H1 (cell line): ENCODE results near the gene CPSF2. TPM values are rescaled to one million over a fixed set of nuclear protein-coding genes. Genes with fewer than 3 reads are reported as not detected.

Experiments used
- CTCF ChIA-PET: fragments of 300-600 bp; sonication (Branson Sonifier 250); formaldehyde crosslinking; loops from one replicate; lab custom pipeline; 2021; ENCODE audit not compliant: partially characterized antibody; lab: Charles Lee
- POLR2A ChIA-PET: fragments of 300-600 bp; sonication (Branson Sonifier 250); formaldehyde crosslinking; loops from one replicate; lab custom pipeline; 2021; ENCODE audit warnings: inconsistent platforms; ENCODE audit not compliant: partially characterized antibody; lab: Charles Lee
- DNase-seq, 2 experiments: peaks; one replicate each; pipeline versions ENCODE4 v3.0.0 to v3.0.0-alpha.2; 2010 to 2022; ENCODE audit warnings: low spot score in 2 of 2, low read depth in 1 of 2, mixed read lengths in 1 of 2
- FAIRE-seq: peaks from 2 replicates; lab custom pipeline; 2011; peaks lifted over from hg19 to GRCh38; lab: Jason Lieb, UNC
- H2AFZ ChIP-seq: 2 replicates; pipeline ENCODE4 v1.8.1; 2012; ENCODE audit warnings: low read length, inconsistent platforms
- H2AK5ac ChIP-seq: 2 replicates; pipeline ENCODE4 v1.6.1; 2013; ENCODE audit warnings: low read depth, low read length
- H2BK120ac ChIP-seq: replicated peaks from 2 replicates; pipeline ENCODE3; 2013; ENCODE audit warnings: low read depth, low read length, inconsistent platforms
- H2BK12ac ChIP-seq: 2 replicates; pipeline ENCODE4 v1.6.1; 2013; ENCODE audit warnings: low read depth, low read length
- H2BK15ac ChIP-seq: 2 replicates; pipeline ENCODE4 v1.6.1; 2013; ENCODE audit warnings: low read length
- H2BK20ac ChIP-seq: 2 replicates; pipeline ENCODE4 v1.6.1; 2013; ENCODE audit warnings: low read length
- H2BK5ac ChIP-seq: 2 replicates; pipeline ENCODE4 v1.6.1; 2013; ENCODE audit warnings: low read depth, low read length
- H3K14ac ChIP-seq: 2 replicates; pipeline ENCODE4 v1.6.1; 2013; ENCODE audit warnings: inconsistent platforms; ENCODE audit not compliant: insufficient read length
- H3K18ac ChIP-seq: 2 replicates; pipeline ENCODE4 v1.6.1; 2013; ENCODE audit warnings: low read length; ENCODE audit errors: extremely low read depth
- H3K23ac ChIP-seq: 2 replicates; pipeline ENCODE4 v1.6.1; 2013; ENCODE audit warnings: inconsistent platforms; ENCODE audit not compliant: insufficient read length
- H3K23me2 ChIP-seq: 2 replicates; pipeline ENCODE4 v1.6.1; 2013; ENCODE audit warnings: low read depth, low read length
- H3K27ac ChIP-seq: 2 replicates; pipeline ENCODE4 v1.6.1; 2011; ENCODE audit warnings: low read depth, low read length, inconsistent platforms
- H3K27me3 ChIP-seq, 4 experiments: replicated peaks in 1 of 4; 1 replicate in 1 of 4; 2 replicates in 3 of 4; pipeline versions ENCODE4 v1.6.1 to v1.8.1; 2011 to 2013; ENCODE audit warnings: low read length in 3 of 4, mild to moderate bottlenecking in 3 of 4, inconsistent platforms in 2 of 4, mixed read lengths in 2 of 4, moderate library complexity in 1 of 4; ENCODE audit not compliant: control insufficient read depth in 3 of 4, insufficient read depth in 3 of 4; ENCODE audit errors: extremely low read depth in 1 of 4
- H3K36me3 ChIP-seq, 4 experiments: 2 replicates each; pipeline versions ENCODE4 v1.6.1 to v1.8.1; 2011 to 2013; ENCODE audit warnings: mild to moderate bottlenecking in 4 of 4, low read length in 3 of 4, moderate library complexity in 2 of 4, control low read depth in 1 of 4, inconsistent platforms in 1 of 4; ENCODE audit not compliant: insufficient read depth in 4 of 4, control insufficient read depth in 2 of 4
- H3K4ac ChIP-seq: replicated peaks from 2 replicates; pipeline ENCODE3; 2013; ENCODE audit warnings: low read length, low read depth, mixed read lengths, inconsistent platforms; ENCODE audit not compliant: insufficient read length
- H3K4me1 ChIP-seq, 4 experiments: replicated peaks in 1 of 4; 1 replicate in 1 of 4; 2 replicates in 3 of 4; pipeline versions ENCODE4 v1.6.1 to v1.8.1; 2011 to 2013; ENCODE audit warnings: low read length in 3 of 4, inconsistent platforms in 2 of 4, mixed read lengths in 1 of 4; ENCODE audit not compliant: insufficient read depth in 4 of 4, control insufficient read depth in 3 of 4
- H3K4me2 ChIP-seq, 2 experiments: 2 replicates each; pipeline versions ENCODE4 v1.6.1 to v1.8.1; 2011 to 2013; ENCODE audit warnings: low read depth in 2 of 2, low read length in 2 of 2, control low read depth in 1 of 2, inconsistent platforms in 1 of 2, mild to moderate bottlenecking in 1 of 2; ENCODE audit not compliant: insufficient read depth in 1 of 2
- H3K4me3 ChIP-seq, 4 experiments: fragments of 200-600, 300-600 bp in 1 of 4; sonication (generic), shearing (Covaris generic), sonication (Bioruptor Twin) in 1 of 4; 2 replicates each; pipeline versions ENCODE4 v1.5.1 to v1.8.1; 2011 to 2016; ENCODE audit warnings: low read length in 4 of 4, low read depth in 3 of 4, control low read depth in 2 of 4, inconsistent platforms in 2 of 4, mild to moderate bottlenecking in 2 of 4, mixed read lengths in 1 of 4, moderate library complexity in 1 of 4; ENCODE audit not compliant: insufficient read depth in 2 of 4; ENCODE audit errors: extremely low read depth in 1 of 4
- H3K56ac ChIP-seq: replicated peaks from 2 replicates; pipeline ENCODE3; 2013; ENCODE audit warnings: low read depth, mild to moderate bottlenecking, mixed read lengths, low read length, inconsistent platforms; ENCODE audit not compliant: insufficient read length
- H3K79me1 ChIP-seq: 2 replicates; pipeline ENCODE4 v1.6.1; 2013; ENCODE audit warnings: low read depth, low read length, control low read depth
- H3K79me2 ChIP-seq, 2 experiments: 2 replicates each; pipeline versions ENCODE4 v1.6.1 to v1.8.1; 2012 to 2013; ENCODE audit warnings: low read length in 2 of 2, mild to moderate bottlenecking in 2 of 2, inconsistent platforms in 1 of 2; ENCODE audit not compliant: insufficient read depth in 2 of 2, control insufficient read depth in 1 of 2
- H3K9ac ChIP-seq, 4 experiments: replicated peaks in 1 of 4; 1 replicate in 1 of 4; 2 replicates in 3 of 4; pipeline versions ENCODE4 v1.6.1 to v1.8.1; 2011 to 2013; ENCODE audit warnings: low read depth in 3 of 4, low read length in 3 of 4, control low read depth in 2 of 4, mild to moderate bottlenecking in 2 of 4, moderate library complexity in 2 of 4, inconsistent platforms in 1 of 4; ENCODE audit errors: extremely low read depth in 1 of 4
- H3K9me3 ChIP-seq, 2 experiments: 2 replicates each; pipeline versions ENCODE4 v1.6.1 to v1.8.1; 2012 to 2013; ENCODE audit warnings: mild to moderate bottlenecking in 2 of 2, moderate library complexity in 2 of 2, control low read depth in 1 of 2, inconsistent platforms in 1 of 2, low read depth in 1 of 2, low read length in 1 of 2, mixed read lengths in 1 of 2; ENCODE audit not compliant: insufficient read depth in 2 of 2
- H4K20me1 ChIP-seq, 2 experiments: replicated peaks in 1 of 2; 2 replicates each; pipeline versions ENCODE3 to v1.8.1; 2011 to 2013; ENCODE audit warnings: inconsistent platforms in 2 of 2, low read length in 2 of 2, mild to moderate bottlenecking in 1 of 2; ENCODE audit not compliant: insufficient read depth in 2 of 2, control insufficient read depth in 1 of 2
- H4K5ac ChIP-seq: 2 replicates; pipeline ENCODE4 v1.6.1; 2013; ENCODE audit warnings: low read length, low read depth, mixed read lengths, inconsistent platforms; ENCODE audit not compliant: insufficient read length
- H4K8ac ChIP-seq: 2 replicates; pipeline ENCODE4 v1.8.0; 2013; ENCODE audit warnings: mild to moderate bottlenecking, moderate library complexity, low read length, inconsistent platforms; ENCODE audit not compliant: insufficient read depth; ENCODE audit errors: extremely low read depth
- H4K91ac ChIP-seq: replicated peaks from 2 replicates; pipeline ENCODE3; 2013; ENCODE audit warnings: low read length, mixed read lengths, inconsistent platforms; ENCODE audit not compliant: insufficient read length
- CHD1 ChIP-seq: IDR thresholded peaks from 2 replicates; pipeline ENCODE4 v1.6.1; 2012; ENCODE audit warnings: low read depth, low read length, improper control_type of control experiment
- CTCF ChIP-seq, 3 experiments: IDR thresholded peaks; 1 replicate in 2 of 3; 2 replicates in 1 of 3; pipeline versions ENCODE4 v1.5.1 to v1.6.1; 2011; ENCODE audit warnings: low read length in 3 of 3, mild to moderate bottlenecking in 3 of 3, inconsistent platforms in 2 of 3, low read depth in 1 of 3, moderate library complexity in 1 of 3; ENCODE audit not compliant: insufficient read depth in 1 of 3; ENCODE audit errors: control extremely low read depth in 1 of 3
- EZH2 ChIP-seq: fragments of 200-600 bp; sonication (generic); IDR thresholded peaks from 2 replicates; pipeline ENCODE4 v1.7.1; 2012; ENCODE audit warnings: low read depth, mild to moderate bottlenecking, moderate library complexity, low read length, inconsistent platforms; ENCODE audit not compliant: severe bottlenecking
- NRF1 ChIP-seq: IDR thresholded peaks from 2 replicates; pipeline ENCODE4 v1.6.1; 2011; ENCODE audit warnings: mild to moderate bottlenecking, low read depth, low read length, improper control_type of control experiment
- SAP30 ChIP-seq: fragments of 300-600 bp; sonication (generic); IDR thresholded peaks from 2 replicates; pipeline ENCODE4 v1.7.1; 2012; ENCODE audit warnings: low read length, moderate library complexity, mild to moderate bottlenecking, inconsistent platforms; ENCODE audit not compliant: insufficient read depth, insufficient replicate concordance
- SIX5 ChIP-seq: IDR thresholded peaks from 2 replicates; pipeline ENCODE4 v1.6.1; 2011; ENCODE audit warnings: mild to moderate bottlenecking, low read depth, low read length
- SUZ12 ChIP-seq: fragments of 200-600 bp; sonication (generic); IDR thresholded peaks from 2 replicates; pipeline ENCODE4 v1.6.1; 2012; ENCODE audit warnings: mild to moderate bottlenecking, inconsistent platforms, low read length, moderate library complexity, mixed read lengths
- TAF7 ChIP-seq: optimal IDR thresholded peaks from 2 replicates; pipeline ENCODE3; 2011; ENCODE audit warnings: low read depth, mild to moderate bottlenecking, inconsistent platforms, low read length, moderate library complexity, borderline replicate concordance
- USF2 ChIP-seq: IDR thresholded peaks from 2 replicates; pipeline ENCODE4 v1.6.1; 2011; ENCODE audit warnings: low read length, improper control_type of control experiment
- WGBS, 2 experiments: shearing (Covaris generic) in 1 of 2; methylation state at CpG; one replicate each; pipeline versions ENCODE4 v1.1.6 to v1.1.7; 2013 to 2015; ENCODE audit warnings: low lambda C conversion rate in 2 of 2, mixed read lengths in 2 of 2, inconsistent platforms in 1 of 2, low coverage in 1 of 2, missing lambda C conversion rate in 1 of 2; ENCODE audit not compliant: insufficient replicate concordance in 2 of 2, insufficient coverage in 1 of 2, insufficient read length in 1 of 2; ENCODE audit errors: extremely low coverage in 1 of 2, missing lambda C conversion rate in 1 of 2; 5-methylcytosine and 5-hydroxymethylcytosine counted together
- polyA plus RNA-seq, 7 experiments: library from polyadenylated mRNA; depleted of rRNA in 3 of 7; stranded (reverse) in 5 of 7; unstranded in 2 of 7; fragments of >200 nt in 5 of 7; fragments of 200-250 nt in 2 of 7; gene quantifications; 1 replicate in 5 of 7; 2 replicates in 1 of 7; 4 replicates in 1 of 7; pipeline versions ENCODE4 v1.2.1 to v1.2.3, GENCODE V29; 2011 to 2013; ENCODE audit warnings: missing spikeins in 2 of 7, mixed read lengths in 2 of 7
- total RNA-seq: library from RNA; stranded (reverse); fragmentation: NEBNext Ultra II Directional; extraction: Animal tissue kit (Norgen Biotek cat#: 25700); gene quantifications from 2 replicates; pipeline ENCODE4 v1.2.1, GENCODE V29; 2021

CPSF2 gene
- total and polyA plus RNA-seq, 2 of the 8 experiments (the other 6 are each of a cell fraction or from before 2014, with no cell fraction given): 11.3 to 130 TPM

GRCh38 chr14:92144708-92145107 lies 22.9 kb downstream of the CPSF2 start:
- Histone ChIP-seq H4K20me1 (peaks cover 0 to 2% of the 10 kb centered on the region in 2 experiments), H4K8ac (no peak overlapping the region), H2BK12ac (no peak overlapping the region), H3K56ac (no peak overlapping the region), H3K9me3 (no peaks in the 10 kb centered on the region), H3K79me1 (no peaks in the 10 kb centered on the region; the same call in 1 of the 2 replicates), H2BK15ac (no peak overlapping the region), H2AK5ac (no peak overlapping the region), H3K4me1 (no peaks in the 10 kb centered on the region), H3K36me3 (peaks cover 21 to 84% (median 54%) of the 10 kb centered on the region in 4 experiments), H3K4me2 (no peak overlapping the region), H4K5ac (no peak overlapping the region), H3K27ac (no peak overlapping the region), H2BK20ac (no peak overlapping the region), H3K14ac (no peak overlapping the region), H3K9ac (no peak overlapping the region), H3K79me2 (no peaks in the 10 kb centered on the region), H2AFZ (no peak overlapping the region), H2BK5ac (no peak overlapping the region), H3K18ac (no peak overlapping the region), H3K23ac (no peak overlapping the region), H3K4ac (no peak overlapping the region), H2BK120ac (no peak overlapping the region), H4K91ac (no peak overlapping the region), H3K4me3 (no peak overlapping the region), H3K27me3 (no peaks in the 10 kb centered on the region), H3K23me2 (no peaks in the 10 kb centered on the region)
- ChIA-PET CTCF (interaction anchor here (0.6 to 1.5 kb wide), 2 partner anchors 11 to 67 kb away, joined by 3 read pairs; no protein-coding TSS in a partner anchor), POLR2A (interaction anchor here (1.0 to 1.9 kb wide), 2 partner anchors 9 to 24 kb away, joined by 3 to 5 read pairs; partner anchors contain the start of genes CPSF2 and NDUFB1)
- 96% methylated on average over 2 of the region's 2 CpGs; no CpG with 5 or more reads in 1 of the 2 experiments for WGBS, 2 experiments
- FAIRE-seq (no peak), DNase-seq (no peak)
- TF ChIP-seq CHD1 (no peak), SIX5 (no peak), EZH2 (no peak), USF2 (no peak), SUZ12 (no peak), SAP30 (no peak), CTCF (IDR thresholded peaks at IDR 0.05; ENCODE audit: control extremely low read depth in 1 of 3, insufficient read depth in 1 of 3, low read depth in 1 of 3, low read length in 3 of 3) (no peak), TAF7 (no peak), NRF1 (no peak)
